AG04449 (cell line): ENCODE data around the gene COPZ1.
"Not testable (repeated sequence)": the region's sequence is repeated elsewhere in the genome, so short reads cannot be mapped to it uniquely, and the experiment has no call there.

Experiments used
- CTCF ChIA-PET: fragments of 350-600 bp; formaldehyde crosslinking; extraction: SDS; loops from one replicate; lab custom pipeline; 2021; ENCODE audit warnings: antibody characterized with exemption; lab: Yijun Ruan, JAX
- POLR2A ChIA-PET: fragments of 400-600, 350-600 bp; formaldehyde crosslinking; extraction: SDS; loops from one replicate; lab custom pipeline; 2020; ENCODE audit warnings: antibody characterized with exemption, inconsistent platforms; lab: Yijun Ruan, JAX
- DNase-seq: peaks from one replicate; pipeline ENCODE4 v3.0.0-alpha.2; 2010; ENCODE audit warnings: low read depth, low spot score
- H3K4me3 ChIP-seq: 2 replicates; pipeline ENCODE4 v1.5.1; 2011; ENCODE audit warnings: low read depth, mild to moderate bottlenecking, control low read depth, low read length
- CTCF ChIP-seq: IDR thresholded peaks from one replicate; pipeline ENCODE4 v1.5.1; 2011; ENCODE audit warnings: mild to moderate bottlenecking, moderate library complexity, low read length, control low read depth, inconsistent platforms; ENCODE audit not compliant: insufficient read depth; ENCODE audit errors: missing control alignments

Gene COPZ1

GRCh38 chr12:54280468-54281260, 44.3 kb upstream of the COPZ1 start, which contains the start of gene HNRNPA1:
Gene HNRNPA1, plus strand, starts transcription at chr12:54280726. Its CDS starts 82 bp downstream, at chr12:54280808.
- ChIA-PET POLR2A (interaction anchor here (0.7 to 3.1 kb wide), 20 partner anchors 11 to 1693 kb away, joined by 3 to 33 read pairs (median 7); partner anchors contain the start of genes COPZ1, NFE2 and RAB5B), CTCF (interaction anchor here (0.8 to 4.4 kb wide), 13 partner anchors 13 to 90 kb away, joined by 3 to 27 read pairs (median 5); partner anchors contain the start of gene COPZ1)
- TF ChIP-seq CTCF, result no peak

GRCh38 chr12:54281261-54281638, 43.7 kb upstream of the COPZ1 start:
- CTCF ChIA-PET, result interaction anchor here (0.8 to 4.4 kb wide), 11 partner anchors 12 to 296 kb away, joined by 3 to 27 read pairs (median 4); partner anchors contain the start of genes COPZ1 and HOXC10
- POLR2A ChIA-PET, result interaction anchor here (0.6 to 3.0 kb wide), 6 partner anchors 10 to 78 kb away, joined by 3 to 33 read pairs (median 6); partner anchors contain the start of gene NFE2
- peak overlapping the region; percentile 92 for H3K4me3 ChIP-seq
- DNase-seq, result not testable (repeated sequence)

More at GRCh38 chr12:54280468-54281260, 44.3 kb upstream of the COPZ1 start, which contains the start of gene HNRNPA1:
- H3K4me3 ChIP-seq, result peak within 1 kb of the TSS; percentile 92
- peak; percentile 99 for DNase-seq

GRCh38 chr12:54281694-54282093, 43.2 kb upstream of the COPZ1 start:
- ChIA-PET POLR2A (interaction anchor here (0.6 to 3.0 kb wide), 6 partner anchors 10 to 77 kb away, joined by 3 to 33 read pairs (median 6); partner anchors contain the start of gene NFE2), CTCF (interaction anchor here (0.8 to 4.4 kb wide), 11 partner anchors 12 to 296 kb away, joined by 3 to 27 read pairs (median 4); partner anchors contain the start of genes COPZ1 and HOXC10)
- H3K4me3 ChIP-seq, result peak overlapping the region; percentile 92
- DNase-seq, result not testable (repeated sequence)

- no peak for TF ChIP-seq CTCF
- CTCF ChIA-PET, result interaction anchor here (1.2 to 4.8 kb wide), 7 partner anchors 11 to 96 kb away, joined by 3 to 42 read pairs (median 9); no protein-coding TSS in a partner anchor
- no peak for DNase-seq
- POLR2A ChIA-PET, result interaction anchor here (1.5 kb wide), 2 partner anchors 9 to 10 kb away, joined by 3 to 4 read pairs; no protein-coding TSS in a partner anchor
- H3K4me3 ChIP-seq, result peak overlapping the region; percentile 92
Observed at GRCh38 chr12:54282949-54283593, 41.9 kb upstream of the COPZ1 start.

- CTCF ChIA-PET, result interaction anchor here (0.8 to 4.8 kb wide), 11 partner anchors 10 to 97 kb away, joined by 3 to 42 read pairs (median 5); partner anchors contain the start of gene COPZ1
- H3K4me3 ChIP-seq, result peak overlapping the region; percentile 92
- not testable (repeated sequence) for DNase-seq
- POLR2A ChIA-PET, result interaction anchor here (1.5 kb wide), 2 partner anchors 8 to 9 kb away, joined by 3 to 4 read pairs; no protein-coding TSS in a partner anchor
Observed at GRCh38 chr12:54284070-54284780, 40.7 kb upstream of the COPZ1 start.

GRCh38 chr12:54285150-54286041, 39.5 kb upstream of the COPZ1 start:
- CTCF ChIA-PET, result interaction anchor here (0.8 to 4.8 kb wide), 14 partner anchors 9 to 96 kb away, joined by 3 to 42 read pairs (median 6); partner anchors contain the start of gene COPZ1
- no peak for TF ChIP-seq CTCF
- DNase-seq, result no peak
- POLR2A ChIA-PET, result interaction anchor here (0.6 to 1.1 kb wide), 2 partner anchors 26 to 65 kb away, joined by 3 to 4 read pairs; no protein-coding TSS in a partner anchor
- H3K4me3 ChIP-seq, result peak overlapping the region; percentile 6; the same call in 1 of the 2 replicates
